ENCODE measurements around the gene PDE9A.

GRCh38 chr21:42664614-42665013 is 11.2 kb downstream of the PDE9A start:
- TF ChIP-seq POLR2AphosphoS5 (IDR thresholded peaks at IDR 0.05; ENCODE audit: insufficient read depth, low read depth, low read length) (no peak), POLR2A (IDR thresholded peaks at IDR 0.05; ENCODE audit: low read depth, low read length) (no peak), CTCF (IDR thresholded peaks at IDR 0.05; ENCODE audit: extremely low read depth in 1 of 2, insufficient read depth in 1 of 2, low read depth in 1 of 2, low read length in 2 of 2) (no peak), EZH2 (IDR thresholded peaks at IDR 0.05; ENCODE audit: borderline replicate concordance, low read depth, low read length, severe bottlenecking) (no peak), FOS (IDR thresholded peaks at IDR 0.05; ENCODE audit: borderline replicate concordance, insufficient read depth, low read length) (no peak)
